NT2/D1 (cell line): ENCODE measurements around the gene GUF1.

ENCODE experiments used
- DNase-seq: peaks from one replicate; pipeline ENCODE4 v3.0.0-alpha.2; 2011; ENCODE audit warnings: low read depth, low spot score
- H3K27me3 ChIP-seq: 2 replicates; pipeline ENCODE4 v1.6.0; 2011; ENCODE audit warnings: mild to moderate bottlenecking; ENCODE audit not compliant: insufficient read length, insufficient read depth
- H3K36me3 ChIP-seq: 2 replicates; pipeline ENCODE4 v1.6.1; 2011; ENCODE audit warnings: mild to moderate bottlenecking, low read length, mixed read lengths; ENCODE audit not compliant: insufficient read depth, insufficient read length
- H3K4me1 ChIP-seq: 2 replicates; pipeline ENCODE4 v1.5.1; 2011; ENCODE audit not compliant: insufficient read depth, insufficient read length
- H3K4me3 ChIP-seq: 2 replicates; pipeline ENCODE4 v1.5.1; 2011; ENCODE audit warnings: low read depth; ENCODE audit not compliant: insufficient read length
- H3K9ac ChIP-seq: 2 replicates; pipeline ENCODE4 v1.6.0; 2011; ENCODE audit warnings: low read depth; ENCODE audit not compliant: insufficient read length
- H3K9me3 ChIP-seq: 2 replicates; pipeline ENCODE4 v1.5.1; 2011; ENCODE audit warnings: mild to moderate bottlenecking, low read length; ENCODE audit not compliant: insufficient read depth
- SUZ12 ChIP-seq: IDR thresholded peaks from 2 replicates; pipeline ENCODE4 v1.6.1; 2011; ENCODE audit not compliant: insufficient read length, insufficient read depth; ENCODE audit errors: extremely low read depth
- YY1 ChIP-seq: IDR thresholded peaks from 2 replicates; pipeline ENCODE4 v1.6.1; 2011; ENCODE audit not compliant: insufficient read length, insufficient read depth
- ZNF274 ChIP-seq: IDR thresholded peaks from 2 replicates; pipeline ENCODE4 v1.6.1; 2011; ENCODE audit warnings: mild to moderate bottlenecking, low read depth, low read length

GUF1 gene

GRCh38 chr4:44652002-44652401 is 26.2 kb upstream of the GUF1 start:
- H3K4me3 ChIP-seq: no peak overlapping the region
- no peaks in the 10 kb centered on the region for H3K27me3 ChIP-seq
- no peaks in the 10 kb centered on the region for H3K9me3 ChIP-seq
- no peaks in the 10 kb centered on the region for H3K4me1 ChIP-seq
- DNase-seq: no peak
- no peak for TF ChIP-seq YY1
- no peak for TF ChIP-seq SUZ12
- TF ChIP-seq ZNF274: no peak
- no peak overlapping the region for H3K9ac ChIP-seq
- H3K36me3 ChIP-seq: no peaks in the 10 kb centered on the region

DNA sequence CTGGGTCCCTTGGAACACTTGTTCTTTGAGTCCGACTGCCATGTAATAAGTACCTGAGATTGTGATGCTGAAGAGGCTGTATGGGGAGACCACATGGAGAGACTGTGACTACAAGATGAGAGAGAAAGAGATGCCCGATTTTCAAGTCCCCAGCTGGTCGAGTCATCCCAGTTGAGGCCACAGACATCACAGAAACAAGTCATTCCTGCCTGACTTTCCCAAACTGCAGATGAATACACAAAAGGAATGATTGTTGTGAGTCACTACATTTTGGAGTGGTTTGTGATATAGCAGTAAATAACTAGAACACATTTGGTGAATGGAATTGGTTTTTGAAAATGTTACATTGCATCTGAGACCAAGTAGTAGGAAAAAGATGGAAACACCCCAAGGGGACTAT is 17.8 kb upstream of the GUF1 start:
- H3K4me3 ChIP-seq: no peak overlapping the region
- no peak for DNase-seq
- H3K9ac ChIP-seq: no peak overlapping the region

GRCh38 chr4:44661940-44662622 is 16.1 kb upstream of the GUF1 start:
- Histone ChIP-seq H3K9me3 (no peaks in the 10 kb centered on the region), H3K36me3 (no peaks in the 10 kb centered on the region), H3K9ac (no peak overlapping the region), H3K27me3 (no peaks in the 10 kb centered on the region), H3K4me1 (no peaks in the 10 kb centered on the region), H3K4me3 (no peak overlapping the region)
- TF ChIP-seq YY1: no peak
- TF ChIP-seq SUZ12: no peak
- no peak for TF ChIP-seq ZNF274
- no peak for DNase-seq

More for the DNA sequence above, 17.8 kb upstream of the GUF1 start:
- Histone ChIP-seq H3K9me3 (no peaks in the 10 kb centered on the region), H3K27me3 (no peaks in the 10 kb centered on the region), H3K4me1 (no peaks in the 10 kb centered on the region), H3K36me3 (no peaks in the 10 kb centered on the region)
- TF ChIP-seq SUZ12: no peak
- no peak for TF ChIP-seq YY1
- TF ChIP-seq ZNF274: no peak

- Histone ChIP-seq H3K27me3 (no peaks in the 10 kb centered on the region), H3K36me3 (no peaks in the 10 kb centered on the region), H3K4me3 (no peak overlapping the region), H3K4me1 (no peaks in the 10 kb centered on the region), H3K9me3 (no peaks in the 10 kb centered on the region), H3K9ac (no peak overlapping the region)
- TF ChIP-seq ZNF274 (no peak), YY1 (no peak), SUZ12 (no peak)
- no peak for DNase-seq
Measured at GRCh38 chr4:44662623-44663005, 15.6 kb upstream of the GUF1 start.

GRCh38 chr4:44663539-44664263 is 14.5 kb upstream of the GUF1 start:
- no peak overlapping the region for H3K9ac ChIP-seq
- H3K4me1 ChIP-seq: no peaks in the 10 kb centered on the region
- no peaks in the 10 kb centered on the region for H3K9me3 ChIP-seq
- TF ChIP-seq ZNF274 (no peak), YY1 (no peak), SUZ12 (no peak)
- no peak overlapping the region for H3K4me3 ChIP-seq
- no peaks in the 10 kb centered on the region for H3K36me3 ChIP-seq
- DNase-seq: no peak
- no peaks in the 10 kb centered on the region for H3K27me3 ChIP-seq

DNA sequence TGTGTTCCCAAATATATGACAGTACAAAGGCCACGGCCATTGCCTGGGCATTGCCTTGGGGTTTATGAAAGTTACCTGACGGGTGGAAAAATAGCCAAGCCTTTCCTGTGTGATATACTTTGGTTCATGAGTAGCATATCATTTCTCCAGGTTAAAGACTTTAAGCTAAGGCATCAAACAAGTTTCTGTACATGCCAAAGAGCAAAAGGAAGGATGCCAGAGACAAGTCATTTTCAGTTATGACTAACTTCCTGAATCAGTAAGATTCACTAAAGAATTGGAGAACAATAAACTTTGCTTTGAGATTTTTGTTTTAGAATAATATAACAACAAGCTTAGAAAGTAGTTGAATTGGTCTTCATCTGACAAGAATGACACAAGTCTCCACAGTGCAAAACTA is 9.7 kb upstream of the GUF1 start:
- H3K36me3 ChIP-seq: no peaks in the 10 kb centered on the region
- no peak overlapping the region for H3K4me3 ChIP-seq
- no peak for TF ChIP-seq YY1
- TF ChIP-seq SUZ12: no peak
- TF ChIP-seq ZNF274: no peak
- no peaks in the 10 kb centered on the region for H3K4me1 ChIP-seq
- DNase-seq: no peak
- H3K9ac ChIP-seq: no peak overlapping the region
- H3K27me3 ChIP-seq: no peaks in the 10 kb centered on the region
- no peaks in the 10 kb centered on the region for H3K9me3 ChIP-seq

GRCh38 chr4:44670506-44671199 is 7.6 kb upstream of the GUF1 start:
- no peak for DNase-seq
- no peaks in the 10 kb centered on the region for H3K9me3 ChIP-seq
- no peak for TF ChIP-seq ZNF274
- no peak for TF ChIP-seq SUZ12
- no peak for TF ChIP-seq YY1

More at GRCh38 chr4:44670506-44671199, 7.6 kb upstream of the GUF1 start:
- no peaks in the 10 kb centered on the region for H3K36me3 ChIP-seq
- no peak overlapping the region for H3K4me3 ChIP-seq
- no peak overlapping the region for H3K9ac ChIP-seq
- no peaks in the 10 kb centered on the region for H3K4me1 ChIP-seq
- H3K27me3 ChIP-seq: no peaks in the 10 kb centered on the region
